ENCODE measurements around the gene CDC14A.

- TF ChIP-seq LEF1 (IDR thresholded peaks at IDR 0.05; ENCODE audit: borderline replicate concordance) (no peak), NFRKB (IDR thresholded peaks at IDR 0.05) (no peak), PKNOX1 (IDR thresholded peaks at IDR 0.05) (no peak), L3MBTL2 (conservative IDR thresholded peaks at IDR 0.05) (no peak), BHLHE40 (IDR thresholded peaks at IDR 0.05; ENCODE audit: borderline replicate concordance) (no peak), ARNT (IDR thresholded peaks at IDR 0.05) (no peak), FOXM1 (IDR thresholded peaks at IDR 0.05; ENCODE audit: borderline replicate concordance) (no peak), HDGF (IDR thresholded peaks at IDR 0.05; ENCODE audit: borderline replicate concordance) (no peak), FOXK2 (IDR thresholded peaks at IDR 0.05) (no peak), ZNF384 (IDR thresholded peaks at IDR 0.05) (no peak), TARDBP (IDR thresholded peaks at IDR 0.05) (no peak), SP1 (IDR thresholded peaks at IDR 0.05) (no peak)
Observed at GRCh38 chr1:100455478-100456072, 103.3 kb downstream of the CDC14A start.

Data from HEK293T (cell line).